ENCODE data around the gene STRN4. TPM values are rescaled to one million over a fixed set of nuclear protein-coding genes. Genes with fewer than 3 reads are reported as not detected.

Gene STRN4
- total RNA-seq, 1 experiment from 2014 or later: 143 TPM

GRCh38 chr19:46748325-46749109 is 2.3 kb upstream of the STRN4 start:
- TF ChIP-seq CTCF (conservative IDR thresholded peaks at IDR 0.05): peak; percentile 80
- H3T11ph ChIP-seq (ENCODE audit: low read length): no peak overlapping the region
- H3K56ac ChIP-seq (ENCODE audit: insufficient read length, low read depth, low read length): no peak overlapping the region
- no peaks in the 10 kb centered on the region for H3K27me3 ChIP-seq (ENCODE audit: insufficient read depth, low read length)
- H3K4me1 ChIP-seq (ENCODE audit: insufficient read depth, low read length): peaks cover 3% of the 10 kb centered on the region; the same call in 1 of the 2 replicates
- H4K91ac ChIP-seq (ENCODE audit: insufficient read length, low read depth, low read length): no peak overlapping the region
- H3K4me2 ChIP-seq (ENCODE audit: insufficient read depth, insufficient read length, low read length): no peak overlapping the region
- H2BK12ac ChIP-seq (ENCODE audit: insufficient read length, low read depth, low read length): no peak overlapping the region
- no peak overlapping the region for H2BK5ac ChIP-seq (ENCODE audit: insufficient read length, low read length)
- H3K23ac ChIP-seq (ENCODE audit: insufficient read length, low read depth, low read length): no peak overlapping the region
- peaks cover 9 to 37% (median 36%) of the 10 kb centered on the region in 3 experiments for H3K36me3 Mint-ChIP-seq (ENCODE audit: insufficient read depth in 1 of 3, low read depth in 3 of 3)
- H3K79me2 ChIP-seq (ENCODE audit: insufficient read depth, low read length): peaks cover 17% of the 10 kb centered on the region
- no peak overlapping the region for H2BK15ac ChIP-seq (ENCODE audit: low read depth, low read length)
- H2BK120ac ChIP-seq (ENCODE audit: low read depth, low read length, poor library complexity, severe bottlenecking): no peak overlapping the region
- no peaks in the 10 kb centered on the region; the same call in 1 of the 2 replicates for H3K27me3 Mint-ChIP-seq (ENCODE audit: low read depth)
- H4K5ac ChIP-seq (ENCODE audit: insufficient read length, low read depth, low read length): no peak overlapping the region
- peak overlapping the region; percentile 14 to 69; a peak in 2 of 5 replicates for H3K4me3 Mint-ChIP-seq
- peak; percentile 84 for DNase-seq
- no peak overlapping the region for H3K18ac ChIP-seq (ENCODE audit: insufficient read length, low read depth, low read length)
- no peak overlapping the region for H3K27ac ChIP-seq (ENCODE audit: insufficient read length, low read depth, low read length)
- no peaks in the 10 kb centered on the region for H3K9me3 Mint-ChIP-seq
- H3K79me1 ChIP-seq (ENCODE audit: insufficient read depth, low read depth, low read length, poor library complexity, severe bottlenecking): no peaks in the 10 kb centered on the region
- no peak overlapping the region for H4K8ac ChIP-seq (replicated peaks; ENCODE audit: insufficient read length, low read depth, low read length)
- H3K4me1 Mint-ChIP-seq: peaks cover 22 to 33% of the 10 kb centered on the region in 2 experiments
- H3K9me3 ChIP-seq (ENCODE audit: control insufficient read depth, low read depth, low read length): no peaks in the 10 kb centered on the region
- no peak overlapping the region for H3K9ac ChIP-seq (ENCODE audit: extremely low read depth, insufficient read length, low read length)
- peaks cover 12% of the 10 kb centered on the region for H3K23me2 ChIP-seq (ENCODE audit: insufficient read length, low read depth, low read length, poor library complexity, severe bottlenecking)
- no peaks in the 10 kb centered on the region for H4K20me1 ChIP-seq (ENCODE audit: control insufficient read depth, insufficient read depth, insufficient read length)
- H2AK5ac ChIP-seq (ENCODE audit: insufficient read length, low read length): no peak overlapping the region
- no peak overlapping the region for H3K4ac ChIP-seq (ENCODE audit: low read depth, low read length)
- no CpG with 5 or more reads among the region's 21 CpGs for WGBS (ENCODE audit: extremely low coverage, insufficient read length, low lambda C conversion rate)
- H3K27ac Mint-ChIP-seq: peak overlapping the region; percentile 61 to 72 (median 67); a peak in 4 of 7 replicates
- no peak overlapping the region for H3K14ac ChIP-seq (ENCODE audit: insufficient read depth, low read length)
- H2AFZ ChIP-seq (ENCODE audit: low read length): no peak overlapping the region
- H2BK20ac ChIP-seq (ENCODE audit: low read depth, low read length, poor library complexity, severe bottlenecking): no peak overlapping the region
